ENCODE measurements around the gene ACSS2.

ACSS2 gene

DNA sequence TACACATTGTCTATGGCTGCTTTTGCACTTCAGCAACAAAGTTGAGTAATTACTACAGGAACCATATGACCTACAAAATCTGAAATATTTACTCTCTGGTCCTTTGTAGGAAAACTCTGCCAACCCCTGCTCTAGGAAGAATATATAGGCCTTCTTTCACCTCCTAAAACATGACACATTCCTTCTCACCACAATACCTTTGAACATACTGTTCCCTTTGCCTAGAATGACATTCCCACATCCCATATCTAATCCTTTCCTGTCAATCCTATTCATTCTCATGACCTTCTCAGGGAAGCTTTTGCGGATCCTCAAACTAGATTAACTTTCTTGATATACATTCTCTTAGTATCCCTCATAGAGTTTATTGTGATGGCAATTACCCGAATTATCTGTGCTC lies 33.0 kb upstream of the ACSS2 start:
- Histone ChIP-seq H3K9me3 (no peaks in the 10 kb centered on the region), H3K36me3 (peaks cover 0 to 41% (median 10%) of the 10 kb centered on the region in 3 donors), H3K27ac (no peak overlapping the region), H3K27me3 (no peaks in the 10 kb centered on the region), H3K4me3 (no peak overlapping the region), H3K4me1 (no peaks in the 10 kb centered on the region)
- TF ChIP-seq, protein P1, sequence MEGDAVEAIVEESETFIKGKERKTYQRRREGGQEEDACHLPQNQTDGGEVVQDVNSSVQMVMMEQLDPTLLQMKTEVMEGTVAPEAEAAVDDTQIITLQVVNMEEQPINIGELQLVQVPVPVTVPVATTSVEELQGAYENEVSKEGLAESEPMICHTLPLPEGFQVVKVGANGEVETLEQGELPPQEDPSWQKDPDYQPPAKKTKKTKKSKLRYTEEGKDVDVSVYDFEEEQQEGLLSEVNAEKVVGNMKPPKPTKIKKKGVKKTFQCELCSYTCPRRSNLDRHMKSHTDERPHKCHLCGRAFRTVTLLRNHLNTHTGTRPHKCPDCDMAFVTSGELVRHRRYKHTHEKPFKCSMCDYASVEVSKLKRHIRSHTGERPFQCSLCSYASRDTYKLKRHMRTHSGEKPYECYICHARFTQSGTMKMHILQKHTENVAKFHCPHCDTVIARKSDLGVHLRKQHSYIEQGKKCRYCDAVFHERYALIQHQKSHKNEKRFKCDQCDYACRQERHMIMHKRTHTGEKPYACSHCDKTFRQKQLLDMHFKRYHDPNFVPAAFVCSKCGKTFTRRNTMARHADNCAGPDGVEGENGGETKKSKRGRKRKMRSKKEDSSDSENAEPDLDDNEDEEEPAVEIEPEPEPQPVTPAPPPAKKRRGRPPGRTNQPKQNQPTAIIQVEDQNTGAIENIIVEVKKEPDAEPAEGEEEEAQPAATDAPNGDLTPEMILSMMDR (IDR thresholded peaks at IDR 0.05), result no peak
- intact Hi-C loops (cut with DNase I; ENCODE audit: low total_unique reads), result loop anchor here (10.0 kb wide), 1 partner anchor 351 kb away; no protein-coding TSS in a partner anchor
- DNase-seq, result no peak

DNA sequence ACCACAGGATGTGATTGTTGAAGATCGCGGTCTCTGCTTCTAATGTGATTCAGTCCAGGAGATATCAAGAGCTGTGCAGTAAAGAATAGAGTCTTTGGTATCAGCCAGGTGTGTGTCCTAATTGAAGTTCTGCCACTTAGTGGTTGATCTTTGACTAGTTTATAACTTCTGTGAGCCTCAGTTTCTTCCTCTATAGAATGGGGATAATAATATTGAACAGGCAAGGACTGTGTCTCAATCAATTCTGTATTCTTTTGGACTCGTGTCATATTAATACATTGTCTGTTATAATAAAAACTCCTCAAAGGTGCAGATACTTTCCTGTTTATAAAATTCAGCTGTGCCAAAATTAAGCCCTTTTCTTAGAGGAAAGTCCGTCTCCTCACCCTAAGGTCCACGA lies 27.8 kb upstream of the ACSS2 start:
- H3K4me3 ChIP-seq, result no peak overlapping the region
- no peaks in the 10 kb centered on the region for H3K4me1 ChIP-seq
- TF ChIP-seq, protein P1 (IDR thresholded peaks at IDR 0.05), result no peak
- intact Hi-C loops (cut with DNase I; ENCODE audit: low total_unique reads), result loop anchor here (10.0 kb wide), 1 partner anchor 346 kb away; no protein-coding TSS in a partner anchor
- no peak overlapping the region for H3K27ac ChIP-seq
- peaks cover 36 to 90% (median 50%) of the 10 kb centered on the region in 3 donors for H3K36me3 ChIP-seq
- H3K27me3 ChIP-seq, result no peaks in the 10 kb centered on the region
- H3K9me3 ChIP-seq, result no peaks in the 10 kb centered on the region
- DNase-seq, result no peak

DNA sequence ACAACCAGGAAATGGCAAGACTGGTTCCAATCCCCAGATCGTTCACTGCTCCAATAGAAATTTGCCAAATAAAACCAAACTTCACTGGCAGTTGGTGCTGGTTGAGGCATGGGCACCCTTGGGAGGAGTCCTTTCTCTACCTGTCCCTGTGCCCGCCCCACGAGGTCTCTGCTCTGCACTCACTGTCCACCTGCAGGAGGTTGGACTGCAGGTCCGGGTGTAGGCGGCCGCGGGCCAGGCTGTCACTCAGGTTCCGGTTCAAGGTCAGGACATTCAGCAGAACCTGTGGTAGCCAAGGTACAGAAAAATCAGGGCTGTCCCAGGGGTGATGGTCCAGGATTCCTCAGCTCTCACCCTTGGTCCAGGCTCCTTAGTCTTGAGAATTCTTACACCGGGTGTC lies 26.6 kb upstream of the ACSS2 start:
- DNase-seq, result no peak
- Histone ChIP-seq H3K27ac (no peak overlapping the region), H3K36me3 (peaks cover 48 to 96% (median 62%) of the 10 kb centered on the region in 3 donors)

DNA sequence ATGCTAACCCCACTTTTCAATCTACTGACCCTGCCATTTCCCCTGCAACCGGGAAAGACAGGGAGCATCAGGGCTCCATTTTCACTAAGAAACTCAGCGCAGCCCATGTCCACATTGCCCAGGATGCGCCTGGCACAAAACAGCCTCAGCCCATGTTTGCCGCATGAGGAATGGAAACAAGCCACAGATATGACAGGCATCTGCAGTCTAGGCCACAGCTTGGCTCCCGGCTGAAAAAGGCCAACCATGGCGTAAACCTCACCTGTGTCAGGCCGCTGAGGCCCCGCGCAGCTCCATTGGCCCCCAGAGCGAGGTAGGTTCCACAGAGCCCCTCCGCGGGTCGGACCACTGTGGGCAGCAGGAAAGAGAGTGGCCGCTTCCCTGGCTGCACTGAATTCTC lies 25.4 kb upstream of the ACSS2 start:
- peaks cover 49 to 96% (median 65%) of the 10 kb centered on the region in 3 donors for H3K36me3 ChIP-seq
- intact Hi-C loops (cut with DNase I; ENCODE audit: low total_unique reads), result no loop called here
- no peak overlapping the region for H3K27ac ChIP-seq
- H3K4me1 ChIP-seq, result no peaks in the 10 kb centered on the region
- no peaks in the 10 kb centered on the region for H3K27me3 ChIP-seq
- no peak overlapping the region for H3K4me3 ChIP-seq
- H3K9me3 ChIP-seq, result no peaks in the 10 kb centered on the region
- TF ChIP-seq, protein P1 (IDR thresholded peaks at IDR 0.05), result no peak
- DNase-seq, result no peak

More for the DNA sequence above, 26.6 kb upstream of the ACSS2 start:
- intact Hi-C loops (cut with DNase I; ENCODE audit: low total_unique reads), result loop anchor here (10.0 kb wide), 1 partner anchor 345 kb away; no protein-coding TSS in a partner anchor
- Histone ChIP-seq H3K4me1 (no peaks in the 10 kb centered on the region), H3K9me3 (no peaks in the 10 kb centered on the region), H3K4me3 (no peak overlapping the region), H3K27me3 (no peaks in the 10 kb centered on the region)
- TF ChIP-seq, protein P1 (IDR thresholded peaks at IDR 0.05), result no peak

DNA sequence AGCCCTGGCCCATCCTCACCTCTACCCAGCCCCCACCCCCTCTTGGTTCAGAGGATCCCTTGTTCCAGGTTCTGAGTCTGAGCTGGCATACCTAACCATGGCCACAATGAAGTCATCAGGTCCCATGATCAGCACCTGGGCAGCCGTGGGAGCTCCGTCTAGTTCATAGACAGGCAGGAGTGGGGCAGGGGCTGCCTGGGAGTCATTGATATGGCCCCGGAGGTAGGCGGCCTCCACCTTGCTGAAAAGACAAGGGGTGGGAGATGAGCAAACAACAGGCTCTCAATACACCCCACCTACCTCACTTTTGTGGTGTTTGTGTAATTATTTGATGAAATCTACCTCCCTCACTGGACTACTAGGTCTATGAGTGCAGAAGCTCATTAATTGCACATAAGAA lies 24.1 kb upstream of the ACSS2 start:
- intact Hi-C loops (cut with DNase I; ENCODE audit: low total_unique reads), result no loop called here
- Histone ChIP-seq H3K4me3 (no peak overlapping the region), H3K4me1 (no peaks in the 10 kb centered on the region), H3K9me3 (no peaks in the 10 kb centered on the region), H3K36me3 (peaks cover 60 to 95% (median 74%) of the 10 kb centered on the region in 3 donors), H3K27me3 (no peaks in the 10 kb centered on the region), H3K27ac (no peak overlapping the region)
- TF ChIP-seq, protein P1 (IDR thresholded peaks at IDR 0.05), result no peak
- no peak for DNase-seq

DNA sequence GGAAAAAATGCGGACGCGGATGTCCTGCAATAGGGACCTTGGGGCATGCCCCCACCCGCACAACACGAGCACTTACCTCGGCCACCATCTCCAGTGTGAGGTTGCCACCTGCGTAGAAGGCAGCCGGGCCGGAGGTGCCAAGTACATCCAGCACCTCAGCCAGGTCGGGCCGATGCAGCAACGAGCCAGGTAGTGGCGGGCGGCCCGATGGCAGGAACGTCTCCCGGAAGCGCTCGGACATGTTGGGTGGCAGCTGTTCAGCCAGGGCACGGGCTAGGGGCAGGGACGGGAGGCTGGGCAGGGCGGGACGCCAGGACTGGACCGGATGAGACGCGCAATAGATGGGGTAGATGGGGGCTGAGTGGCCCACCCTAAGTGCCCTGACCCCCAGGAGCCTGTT lies 17.0 kb upstream of the ACSS2 start:
- TF ChIP-seq, protein P1 (IDR thresholded peaks at IDR 0.05), result no peak
- DNase-seq, result no peak
- Histone ChIP-seq H3K36me3 (peaks cover 16 to 84% (median 45%) of the 10 kb centered on the region in 3 donors), H3K9me3 (no peaks in the 10 kb centered on the region), H3K27me3 (no peaks in the 10 kb centered on the region), H3K4me1 (no peaks in the 10 kb centered on the region), H3K4me3 (no peak overlapping the region), H3K27ac (no peak overlapping the region)
- intact Hi-C loops (cut with DNase I; ENCODE audit: low total_unique reads), result no loop called here

All from tibial artery (tissue), 4 donors.